ENCODE measurements around the gene FAM174C.
A peak's percentile ranks its signal among the peaks of the same experiment; 100 is the strongest.
"Not testable (repeated sequence)": the region's sequence is repeated elsewhere in the genome, so short reads cannot be mapped to it uniquely, and the experiment has no call there.

The FAM174C gene

DNA sequence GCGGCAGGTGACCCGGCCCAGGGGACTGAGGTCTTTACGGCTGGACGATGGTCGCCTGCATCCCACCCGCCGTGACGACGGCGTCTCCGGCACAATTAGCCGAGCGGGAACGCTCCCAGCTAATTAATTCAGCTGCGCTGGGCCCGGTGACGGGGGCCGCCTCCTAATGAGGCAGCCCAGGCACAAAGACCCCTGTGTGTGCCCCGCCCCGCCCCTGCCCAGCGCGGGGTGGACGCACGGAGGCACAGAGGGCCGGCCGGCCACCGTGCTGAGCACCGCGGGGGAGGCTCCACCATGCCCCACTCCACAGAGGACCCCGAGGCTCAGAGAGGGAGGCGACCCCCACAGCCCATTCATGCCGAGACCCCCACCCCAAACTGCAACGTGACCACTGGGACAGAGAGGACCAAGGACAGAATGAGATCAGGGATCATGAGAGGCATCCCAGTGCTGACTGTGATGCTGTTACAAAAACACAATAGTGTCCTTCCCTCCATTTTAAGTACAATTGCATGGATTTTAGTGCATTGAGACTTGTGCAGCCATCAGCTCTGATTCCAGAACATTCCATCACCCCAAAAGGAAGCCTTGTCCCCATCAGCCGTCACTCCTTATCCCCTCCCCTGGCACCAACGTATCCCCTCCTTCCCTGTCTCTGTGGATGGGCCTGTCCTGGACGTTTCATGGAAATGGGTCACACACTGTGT lies 27.4 kb downstream of the FAM174C start:
- no peak for DNase-seq (ENCODE audit: low read depth)

DNA sequence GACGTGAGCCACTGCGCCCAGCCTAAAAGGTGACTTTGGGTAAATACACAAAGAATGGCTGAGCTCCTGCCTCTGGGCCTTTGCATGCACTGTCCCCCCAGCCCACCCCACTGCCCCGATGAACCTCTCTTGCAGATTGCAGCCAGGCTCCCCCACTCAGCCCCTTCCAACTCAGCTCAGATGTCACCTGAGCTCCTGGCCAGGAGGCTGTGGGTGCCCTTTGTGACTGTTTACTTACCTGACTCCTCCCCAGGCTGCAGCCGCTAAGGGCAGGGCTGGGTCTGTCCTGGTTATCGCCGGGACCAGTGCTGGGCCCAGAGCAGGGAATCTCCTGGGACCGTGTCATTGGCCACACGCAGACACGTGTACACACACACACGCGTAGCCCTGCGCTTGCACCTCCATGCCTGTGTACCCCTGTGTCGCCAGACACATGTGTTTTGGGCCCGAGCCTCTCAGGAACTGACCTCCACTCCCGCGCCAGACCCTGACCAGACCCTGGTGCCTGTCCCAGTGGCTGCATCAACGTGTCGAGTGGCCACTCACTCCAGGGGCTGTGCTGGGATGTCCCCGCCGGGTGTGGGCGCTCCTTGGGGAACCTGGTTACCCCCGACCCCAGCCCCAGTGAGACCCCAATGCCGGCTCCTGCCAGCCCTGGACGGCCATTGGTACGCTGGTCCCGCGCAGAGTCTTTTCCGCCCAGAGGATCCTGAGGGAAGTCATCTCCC lies 29.0 kb downstream of the FAM174C start:
- no peak for DNase-seq (ENCODE audit: low read depth)

DNA sequence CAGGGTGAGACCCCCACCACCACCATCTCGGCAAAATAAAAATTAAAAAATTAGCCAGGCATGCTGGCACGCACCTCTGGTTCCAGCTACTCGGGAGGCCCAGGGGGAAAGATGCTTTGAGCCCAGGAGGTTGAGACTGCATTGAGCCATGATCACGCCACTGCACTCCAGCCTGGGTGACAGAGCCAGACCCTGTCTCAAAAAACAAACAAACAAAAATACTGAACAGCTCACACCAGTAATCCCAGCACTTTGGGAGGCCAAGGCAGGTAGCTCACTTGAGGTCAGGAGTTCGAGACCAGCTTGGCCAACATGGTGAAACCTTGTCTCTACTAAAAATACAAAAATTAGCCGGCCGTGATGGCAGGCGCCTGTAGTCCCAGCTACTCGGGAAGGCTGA lies 30.0 kb downstream of the FAM174C start:
- DNase-seq (ENCODE audit: low read depth), result not testable (repeated sequence)

DNA sequence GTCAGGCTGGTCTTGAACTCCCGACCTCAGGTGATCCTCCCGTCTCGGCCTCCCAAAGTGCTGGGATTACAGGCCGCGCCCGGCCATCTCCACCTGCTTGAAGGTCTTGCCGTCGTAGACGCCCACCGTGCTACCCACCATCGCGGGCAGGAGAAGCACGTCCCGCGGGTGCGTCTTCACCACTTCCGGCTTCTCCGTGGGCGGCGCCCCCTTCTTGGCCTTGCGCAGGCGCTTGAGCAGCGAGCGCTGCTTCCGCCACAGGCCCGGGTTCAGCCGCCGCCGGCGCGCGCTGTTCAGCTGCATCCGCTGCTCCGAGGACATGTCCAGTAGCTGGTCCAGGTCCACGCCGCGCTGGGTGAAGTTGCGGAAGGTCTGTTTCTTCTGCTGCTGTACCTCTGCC lies 32.0 kb downstream of the FAM174C start:
- DNase-seq (ENCODE audit: low read depth), result no peak

DNA sequence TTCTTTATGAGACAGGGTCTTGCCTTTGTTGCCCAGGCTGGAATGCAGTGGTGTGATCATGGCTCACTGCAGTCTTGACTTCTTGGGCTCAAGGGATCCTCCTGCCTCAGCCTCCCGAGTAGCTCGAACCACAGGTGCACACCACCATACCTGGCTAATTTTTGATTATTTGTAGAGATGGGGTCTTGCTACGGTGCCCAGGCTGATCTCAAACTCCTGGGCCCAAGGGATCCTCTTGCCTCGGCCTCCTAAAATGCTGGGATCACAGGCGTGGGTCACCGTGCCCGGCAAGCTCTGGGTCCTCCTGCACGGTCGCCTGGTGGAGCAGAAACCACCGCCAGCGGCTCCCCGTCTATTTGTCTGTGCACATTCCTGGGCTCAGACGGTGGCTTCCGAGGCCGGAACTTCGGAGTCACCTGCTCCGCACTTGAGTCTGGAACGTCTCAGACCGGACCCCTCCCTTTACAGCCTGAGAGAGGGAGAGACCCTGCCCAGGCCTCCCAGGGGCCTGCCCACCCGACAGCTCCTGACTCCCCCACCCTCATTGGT lies 32.5 kb downstream of the FAM174C start:
- DNase-seq (ENCODE audit: low read depth), result no peak

DNA sequence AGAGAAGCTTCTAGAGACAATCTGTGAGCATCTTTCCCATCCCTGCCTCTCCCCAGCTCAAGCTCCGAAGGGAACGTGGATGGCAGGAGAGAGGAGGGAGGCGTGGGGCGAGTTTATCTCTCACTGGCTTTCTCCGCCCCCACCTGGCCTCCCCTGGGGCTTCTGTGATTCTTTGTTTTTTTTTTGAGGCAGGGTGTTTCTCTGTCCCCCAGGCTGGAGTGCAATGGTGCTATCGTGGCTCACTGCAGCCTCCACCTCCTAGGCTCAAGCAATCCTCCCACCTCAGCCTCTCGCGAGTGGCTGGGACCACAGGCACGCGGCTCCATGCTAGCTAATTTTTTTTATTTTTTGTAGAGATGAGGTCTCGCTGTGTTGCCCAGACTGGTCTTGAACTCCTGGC lies 33.4 kb downstream of the FAM174C start:
- no peak for DNase-seq (ENCODE audit: low read depth)

DNA sequence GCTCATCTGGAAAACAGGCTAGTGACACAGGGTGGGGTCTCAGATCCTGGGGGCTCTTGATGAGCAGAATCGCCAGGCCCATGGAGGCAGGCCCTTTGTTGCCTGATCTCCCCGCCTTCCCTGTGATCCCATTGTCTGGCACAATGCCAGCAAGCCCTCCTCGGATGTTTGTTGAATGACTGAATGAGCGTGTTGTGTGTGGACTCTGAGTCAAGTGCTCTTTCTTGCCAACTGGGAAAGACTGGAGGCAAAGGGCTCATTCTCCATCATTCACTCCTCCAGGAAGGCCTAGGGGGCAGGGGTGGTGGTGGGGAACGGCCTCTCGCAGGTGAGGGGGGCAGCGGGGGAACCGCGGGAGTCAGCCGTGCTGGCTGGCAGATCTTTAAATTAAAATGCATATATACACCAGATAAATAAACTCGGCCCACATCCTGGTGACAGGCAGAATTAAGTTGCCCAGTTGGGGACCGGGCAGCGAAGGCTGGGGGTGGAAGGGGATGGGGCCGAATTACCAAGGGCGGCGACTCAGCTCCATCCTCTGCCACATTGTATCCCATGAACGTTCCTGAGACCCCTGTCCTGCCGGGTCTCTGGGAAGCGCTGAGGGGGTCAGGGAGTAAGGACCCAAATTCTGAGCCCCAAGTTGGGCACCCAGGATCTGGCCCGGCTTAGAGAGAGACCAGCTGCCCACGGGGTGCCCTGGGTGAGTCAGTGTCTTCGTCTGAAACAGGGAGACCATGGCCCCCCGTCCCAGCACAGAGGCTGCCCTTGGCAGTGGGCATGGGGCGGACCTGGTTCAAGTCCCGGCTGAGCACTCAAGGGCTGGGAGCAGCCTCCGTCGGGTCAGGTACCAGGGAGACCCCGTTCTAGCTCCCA lies 34.9 kb downstream of the FAM174C start:
- no peak for DNase-seq (ENCODE audit: low read depth)

DNA sequence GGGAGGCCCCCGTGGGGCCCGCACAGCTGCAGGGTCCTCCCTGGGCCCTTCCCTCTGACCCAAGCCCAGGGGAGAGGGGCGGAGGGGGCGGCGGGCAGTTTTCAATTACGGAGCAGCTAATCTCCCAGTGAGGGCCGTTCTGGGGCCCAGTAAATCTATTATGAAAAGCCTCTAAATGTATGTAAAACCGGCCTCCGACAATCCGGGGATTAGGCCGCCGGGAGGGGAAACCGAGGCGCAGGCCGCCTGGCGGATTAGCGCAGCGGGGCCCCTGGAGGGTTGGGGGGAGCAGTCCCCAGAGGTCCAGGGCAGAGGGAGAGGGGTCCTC lies 35.5 kb downstream of the FAM174C start:
- DNase-seq (ENCODE audit: low read depth), result no peak

DNA sequence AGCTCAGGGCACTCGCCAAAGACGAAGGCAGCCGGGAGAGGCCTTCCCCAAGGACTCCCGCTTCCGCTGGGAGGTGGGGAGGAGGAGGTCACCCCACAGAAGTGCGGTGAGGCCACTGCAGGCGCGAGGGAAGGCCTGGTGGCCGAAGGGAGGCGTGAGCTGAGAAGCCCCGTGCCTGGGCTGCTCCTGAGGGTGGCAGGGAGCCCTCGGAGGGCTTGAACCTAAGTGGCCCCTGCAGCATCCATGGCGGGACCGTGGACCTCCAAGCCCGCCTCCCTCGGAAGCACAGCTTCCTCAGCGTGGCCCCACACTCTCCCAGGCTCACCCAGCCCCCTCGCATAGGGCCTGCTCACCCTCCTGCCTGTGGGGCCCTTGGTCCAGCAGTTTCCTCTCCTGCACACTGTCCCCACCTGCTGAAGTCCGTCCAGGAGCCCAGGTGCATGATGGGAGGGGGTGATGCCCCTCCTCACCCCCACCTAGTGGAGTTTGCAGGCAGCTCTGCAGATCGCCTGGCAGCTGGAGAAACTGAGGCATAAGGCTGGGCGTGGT lies 36.3 kb downstream of the FAM174C start:
- DNase-seq (ENCODE audit: low read depth), result no peak

DNA sequence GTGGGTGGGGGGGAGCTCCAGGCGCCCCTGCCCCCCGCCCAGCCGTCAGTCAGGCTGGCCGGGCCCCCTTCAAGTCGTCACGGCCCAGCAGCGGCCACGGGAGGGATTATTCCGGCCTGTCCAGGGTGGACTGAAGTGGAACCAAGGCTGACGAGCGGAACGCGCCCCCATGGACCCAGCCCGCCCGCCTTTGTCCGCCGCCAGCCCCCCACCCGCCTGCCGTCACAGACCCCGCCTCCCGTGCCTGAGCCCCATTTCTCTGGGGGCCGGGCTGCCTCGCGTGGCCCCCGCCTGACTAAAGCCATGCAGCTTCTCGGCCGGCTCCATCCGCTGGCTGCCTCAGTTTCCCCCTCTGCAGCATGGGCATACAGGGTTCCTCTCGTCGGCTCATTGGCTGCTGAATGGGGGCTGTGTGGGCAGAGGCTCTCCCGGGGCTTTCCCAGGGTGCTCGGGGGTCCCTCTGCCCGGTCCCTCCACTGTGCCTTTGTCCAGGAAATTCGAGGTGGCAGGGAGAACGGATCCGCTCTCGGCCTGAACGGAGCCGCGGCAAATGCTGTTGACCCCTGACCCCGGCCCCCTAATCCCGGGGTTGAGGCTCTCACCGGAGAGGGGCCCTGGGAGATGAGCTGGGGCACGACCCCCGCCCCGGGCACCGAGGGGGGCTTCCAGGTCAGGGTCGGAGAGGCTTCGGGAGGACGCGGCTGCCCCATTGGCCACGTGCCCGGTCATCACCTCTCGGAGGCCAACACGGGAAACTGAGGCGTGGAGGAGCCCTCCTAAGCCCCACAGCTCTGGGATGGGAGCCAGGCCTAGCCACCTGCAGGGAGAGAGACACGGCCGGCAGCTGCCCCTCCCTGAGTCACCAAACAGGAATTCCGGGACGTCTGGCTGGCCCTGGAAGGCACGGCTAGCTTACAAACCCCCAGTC lies 37.7 kb downstream of the FAM174C start:
- DNase-seq (ENCODE audit: low read depth), result peak; percentile 53

DNA sequence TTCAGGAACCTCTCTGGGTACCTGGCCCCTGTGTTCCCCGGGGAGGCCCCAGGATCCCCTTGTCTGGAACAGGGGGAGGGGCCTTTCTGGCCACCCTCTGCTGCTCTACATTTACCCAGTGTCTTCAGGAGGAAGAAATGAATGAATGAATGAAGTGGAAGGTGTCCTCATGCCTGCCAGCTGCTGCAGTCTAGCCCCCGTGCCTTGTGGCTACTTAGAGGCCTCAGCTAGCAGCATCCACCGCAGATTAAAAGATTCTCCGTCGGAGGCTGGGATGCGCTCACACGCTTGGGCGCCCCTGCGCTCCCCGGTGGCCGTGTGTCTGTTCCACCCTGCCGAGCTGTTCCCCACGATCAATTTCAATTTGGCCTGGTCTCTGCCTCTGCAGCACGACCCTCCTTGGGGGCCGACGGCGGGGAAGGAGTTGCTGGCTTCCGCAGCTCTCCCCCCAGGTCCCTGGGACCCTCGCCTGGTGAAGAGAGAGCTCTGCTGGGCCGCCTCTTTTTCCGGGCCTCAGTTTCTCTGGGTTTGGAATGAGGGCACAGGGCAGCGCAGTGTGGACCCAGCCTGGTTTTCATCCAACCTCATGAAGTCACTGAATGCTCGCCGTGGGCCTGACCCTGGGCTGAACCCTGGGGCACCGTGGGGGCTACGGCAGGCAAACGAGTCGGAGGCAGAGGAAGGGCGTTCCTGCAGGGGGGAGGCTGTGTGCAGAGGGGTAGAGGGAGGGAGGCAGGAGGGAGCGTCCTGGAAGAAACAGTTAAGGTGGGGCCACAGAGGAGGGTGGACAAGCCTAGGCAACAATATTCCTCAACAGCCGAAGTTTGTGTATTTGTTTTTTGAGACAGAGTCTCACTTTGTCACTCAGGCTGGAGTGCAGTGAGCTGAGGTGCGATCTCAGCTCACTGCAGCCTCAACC lies 38.6 kb downstream of the FAM174C start:
- DNase-seq (ENCODE audit: low read depth), result no peak

DNA sequence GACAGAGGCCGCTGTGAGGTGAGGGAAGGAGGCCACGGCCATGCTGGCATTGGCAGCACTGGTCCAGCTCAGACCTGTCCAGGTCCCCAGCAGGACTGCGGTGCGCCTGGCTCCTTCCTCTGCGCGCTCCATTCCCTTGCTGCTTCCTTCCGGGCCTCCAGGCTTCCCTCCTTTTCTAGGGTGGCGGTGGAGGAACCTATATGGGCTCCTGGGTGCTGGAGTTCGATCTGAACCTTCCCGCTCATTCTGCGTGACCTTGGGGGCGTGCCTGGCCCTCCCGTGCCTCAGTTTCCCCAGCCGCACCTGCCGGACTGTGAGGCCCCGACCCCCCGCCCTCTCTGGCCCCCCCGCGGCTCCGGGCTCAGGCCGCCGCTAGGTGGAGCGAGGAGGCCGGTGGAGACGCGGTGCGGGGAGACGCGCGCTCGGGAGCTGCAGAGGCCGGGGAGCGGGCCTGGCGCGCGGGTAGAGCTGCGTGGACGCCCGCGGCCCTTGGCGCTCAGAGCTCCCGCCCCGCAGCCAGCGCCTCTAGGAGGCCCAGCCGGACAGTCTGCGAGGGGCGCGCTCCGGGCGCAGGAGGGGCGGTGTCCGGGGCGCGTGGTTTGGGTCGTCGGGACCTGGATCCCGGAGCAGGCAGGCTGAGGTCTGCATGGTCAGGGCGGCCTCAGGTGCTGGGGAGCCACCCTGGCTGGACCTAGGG lies 40.3 kb downstream of the FAM174C start:
- peak; percentile 33 for DNase-seq (ENCODE audit: low read depth)

DNA sequence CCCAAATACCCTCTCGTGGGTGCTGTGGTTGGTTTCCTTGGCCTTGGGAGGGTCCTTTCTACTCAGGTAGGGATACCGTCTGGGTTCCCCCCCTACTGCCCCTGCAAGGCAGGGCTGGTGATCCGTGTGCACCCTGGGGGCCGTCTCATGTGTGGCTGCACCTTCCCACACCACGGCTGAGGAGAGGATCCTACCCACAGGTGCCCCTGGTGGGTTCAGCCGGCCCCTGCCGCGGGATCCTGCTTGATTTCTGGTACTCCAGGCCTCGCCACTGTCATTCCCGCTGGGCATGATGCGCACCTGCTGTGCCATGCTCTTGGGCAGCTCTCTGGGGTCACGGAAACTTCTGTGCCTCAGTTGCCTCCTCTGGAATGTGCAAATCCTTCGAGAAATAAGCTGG lies 41.1 kb downstream of the FAM174C start:
- no peak for DNase-seq (ENCODE audit: low read depth)

DNA sequence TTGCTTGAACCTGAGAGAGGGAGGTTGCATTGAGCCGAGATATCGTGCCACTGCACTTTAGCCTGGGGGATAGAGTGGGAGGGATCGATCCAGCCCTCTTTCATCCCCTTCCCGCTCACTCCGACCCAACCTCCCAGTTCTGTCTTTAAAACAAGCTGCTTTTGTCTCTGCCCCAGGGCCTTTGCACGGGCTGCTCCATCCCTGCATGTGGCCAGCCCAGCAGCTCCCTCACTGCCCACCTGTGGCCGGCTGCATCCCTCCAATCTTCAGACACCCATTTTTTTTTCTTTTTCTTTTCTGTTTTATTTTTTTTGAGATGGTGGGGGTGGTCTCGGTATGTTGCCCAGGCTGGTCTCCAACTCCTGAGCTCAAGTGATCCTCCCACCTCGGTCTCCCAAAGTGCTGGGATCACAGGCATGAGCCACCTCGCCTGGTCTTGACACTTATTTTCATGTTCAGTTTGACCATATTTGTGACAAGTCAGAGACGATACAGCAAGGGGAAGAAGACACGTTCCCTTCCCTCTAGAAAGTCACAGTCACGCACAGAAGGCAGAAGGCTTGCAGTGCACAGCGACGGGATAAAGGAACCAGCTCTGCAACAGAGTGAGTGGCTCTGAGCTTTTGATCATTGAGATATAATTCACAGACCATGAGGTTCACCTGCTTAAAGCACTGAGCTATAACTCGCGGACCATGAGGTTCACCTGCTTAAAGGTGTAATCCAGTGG lies 42.1 kb downstream of the FAM174C start:
- no peak for DNase-seq (ENCODE audit: low read depth)

DNA sequence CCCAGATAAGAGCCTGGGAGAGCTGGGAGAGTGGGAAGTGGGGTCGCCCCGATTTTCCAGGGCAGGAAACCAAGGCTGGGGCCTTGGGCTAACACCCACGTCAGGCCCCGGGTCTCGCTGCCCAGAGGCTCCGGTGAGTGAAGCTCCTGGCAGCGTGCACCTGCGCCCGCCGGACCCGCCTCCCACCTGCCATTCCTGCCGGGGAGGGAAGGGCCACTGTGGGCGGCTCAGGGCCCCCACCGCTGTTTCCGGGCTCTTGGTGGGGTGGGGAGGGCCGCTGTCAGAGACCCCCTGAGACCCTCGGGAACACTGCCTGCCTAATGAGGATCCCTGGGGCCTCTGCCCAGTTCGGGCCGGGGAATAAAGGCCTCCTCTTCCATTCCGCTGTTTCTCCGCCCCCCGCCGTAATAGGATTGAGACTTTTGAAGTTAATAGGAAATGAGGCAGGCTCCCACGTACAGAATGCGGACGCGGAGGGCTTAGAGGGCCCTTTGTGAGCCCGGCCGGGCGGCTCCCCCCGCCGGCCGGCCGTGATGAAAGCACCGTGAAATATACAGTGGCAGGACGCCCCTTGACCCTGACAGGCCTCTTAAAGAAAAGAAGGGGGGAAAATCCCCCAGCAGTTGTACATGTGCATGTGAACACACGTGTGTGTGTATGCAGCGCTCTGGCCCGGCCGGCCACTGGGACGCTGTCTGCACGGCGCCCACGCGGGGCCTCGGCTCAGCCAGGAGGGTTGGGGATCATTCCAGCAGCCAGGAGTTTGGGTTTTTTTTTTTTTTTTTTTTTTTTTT lies 43.5 kb downstream of the FAM174C start:
- DNase-seq (ENCODE audit: low read depth), result no peak

DNA sequence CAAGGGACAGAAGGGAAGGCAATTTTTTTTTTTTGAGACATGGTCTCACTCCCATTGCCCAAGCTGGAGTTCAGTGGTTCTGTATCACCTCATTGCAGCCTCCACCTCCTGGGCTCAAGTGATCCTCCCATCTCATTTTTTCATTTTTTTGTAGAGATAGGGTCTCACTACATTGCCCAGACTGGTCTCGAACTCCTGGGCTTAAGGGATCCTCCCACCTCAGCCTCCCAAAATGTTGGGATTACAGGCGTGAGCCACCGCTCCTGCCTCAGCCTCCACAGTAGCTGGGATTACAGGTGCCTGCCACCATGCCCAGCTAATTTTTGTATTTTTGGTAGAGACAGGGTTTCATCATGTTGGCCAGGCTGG lies 44.9 kb downstream of the FAM174C start:
- not testable (repeated sequence) for DNase-seq (ENCODE audit: low read depth)

DNA sequence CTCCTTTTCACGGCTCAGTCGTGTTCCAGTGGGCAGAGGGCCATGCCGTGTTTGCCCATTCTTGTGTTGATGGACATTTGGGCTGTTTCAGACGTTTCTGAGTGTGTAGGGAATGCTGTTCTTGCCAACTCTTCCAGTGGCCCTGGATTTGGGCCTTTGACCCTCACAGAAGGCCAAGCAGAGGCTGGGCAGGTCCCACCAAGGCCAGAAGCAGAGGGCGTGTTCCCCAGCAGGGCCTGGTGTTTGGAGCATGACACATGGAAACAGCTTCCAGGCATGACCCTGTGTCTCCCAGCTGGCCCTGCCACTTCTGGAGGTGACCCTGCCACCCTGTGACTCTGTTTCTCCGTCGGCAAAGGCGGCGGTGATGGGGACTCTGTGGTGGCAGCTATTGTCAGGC lies 46.2 kb downstream of the FAM174C start:
- DNase-seq (ENCODE audit: low read depth), result no peak

Measured in amniotic epithelial cell (primary cell).